Activated CD8-positive, alpha-beta memory T cell treated with anti-CD3 and anti-CD28 coated beads, Interleukin-2, amount 50 U/mL, for 1 hour (primary cell): ENCODE data around the gene KCTD2.
"Not testable (repeated sequence)": the region's sequence is repeated elsewhere in the genome, so short reads cannot be mapped to it uniquely, and the experiment has no call there.

Source experiments
- DNase-seq: peaks from one replicate; pipeline ENCODE4 v3.0.0-alpha.2; 2020; ENCODE audit errors: extremely low read depth

The KCTD2 gene

GRCh38 chr17:75051941-75052340 is 4.9 kb downstream of the KCTD2 start:
- no peak for DNase-seq

- DNase-seq, result no peak
Measured at GRCh38 chr17:75059369-75060345, 12.6 kb downstream of the KCTD2 start.

GRCh38 chr17:75060434-75061054 is 13.5 kb downstream of the KCTD2 start:
- DNase-seq, result no peak

GRCh38 chr17:75061055-75061438 is 14.0 kb downstream of the KCTD2 start:
- DNase-seq, result no peak

- DNase-seq, result no peak
Measured at GRCh38 chr17:75061618-75062017, 14.6 kb downstream of the KCTD2 start.

GRCh38 chr17:75063201-75063600 is 16.2 kb downstream of the KCTD2 start:
- no peak for DNase-seq

- DNase-seq, result no peak
Measured at GRCh38 chr17:75063626-75064025, 16.6 kb downstream of the KCTD2 start.

- DNase-seq, result no peak
Measured at GRCh38 chr17:75064040-75064439, 17.0 kb downstream of the KCTD2 start.

GRCh38 chr17:75064460-75064859 is 17.4 kb downstream of the KCTD2 start:
- no peak for DNase-seq

GRCh38 chr17:75064867-75065561 is 18.0 kb downstream of the KCTD2 start:
- no peak for DNase-seq

- no peak for DNase-seq
Measured at GRCh38 chr17:75065562-75066151, 18.6 kb downstream of the KCTD2 start.

- no peak for DNase-seq
Measured at GRCh38 chr17:75067856-75068255, 20.8 kb downstream of the KCTD2 start.

- no peak for DNase-seq
Measured at GRCh38 chr17:75068750-75069149, 21.7 kb downstream of the KCTD2 start.

- no peak for DNase-seq
Measured at GRCh38 chr17:75069783-75070182, 22.8 kb downstream of the KCTD2 start.

- not testable (repeated sequence) for DNase-seq
Measured at GRCh38 chr17:75071478-75072271, 24.6 kb downstream of the KCTD2 start.

GRCh38 chr17:75072909-75073308 is 25.9 kb downstream of the KCTD2 start:
- DNase-seq, result not testable (repeated sequence)

- no peak for DNase-seq
Measured at GRCh38 chr17:75073618-75074047, 26.6 kb downstream of the KCTD2 start.

GRCh38 chr17:75074532-75074931 is 27.5 kb downstream of the KCTD2 start:
- DNase-seq, result no peak

GRCh38 chr17:75075597-75076336 is 28.7 kb downstream of the KCTD2 start:
- no peak for DNase-seq

- no peak for DNase-seq
Measured at GRCh38 chr17:75077072-75077495, 30.1 kb downstream of the KCTD2 start.
